Peyer's patch (tissue), 4 donors: ENCODE results near the gene STK32B. TPM values are rescaled to one million over a fixed set of nuclear protein-coding genes. Genes with fewer than 3 reads are reported as not detected.

Source experiments
- DNase-seq, 3 donors: peaks; one replicate each; pipeline ENCODE4 v3.0.0-alpha.2; 2017 to 2019
- H3K27ac ChIP-seq, 4 donors: fragments of 200-600 bp; sonication (generic); one replicate each; pipeline ENCODE4 v1.5.1; 2016 to 2019
- H3K27me3 ChIP-seq, 2 donors: fragments of 200-600 bp; sonication (generic); one replicate each; pipeline ENCODE4 v1.5.1; 2019
- H3K36me3 ChIP-seq, 3 donors: fragments of 200-600 bp; sonication (generic); one replicate each; pipeline ENCODE4 v1.5.1; 2016 to 2019
- H3K4me1 ChIP-seq, 4 donors: fragments of 200-600 bp; sonication (generic); one replicate each; pipeline ENCODE4 v1.5.1; 2016 to 2019
- H3K4me3 ChIP-seq, 4 donors: fragments of 200-600 bp; sonication (generic); 1 replicate in 3 of 4; 2 replicates in 1 of 4; pipeline ENCODE4 v1.5.1; 2016 to 2019; ENCODE audit warnings: mild to moderate bottlenecking in 1 of 4
- H3K9me3 ChIP-seq, 4 donors: fragments of 200-600 bp; sonication (generic); one replicate each; pipeline ENCODE4 v1.5.1; 2016 to 2019; ENCODE audit warnings: mild to moderate bottlenecking in 1 of 4
- CTCF ChIP-seq, 6 experiments: fragments of 450-650 bp in 4 of 6; fragments of 200-600 bp in 2 of 6; sonication (generic) in 1 of 6; IDR thresholded peaks; one replicate each; pipeline ENCODE4 v1.5.1; 2017 to 2019; ENCODE audit warnings: antibody characterized with exemption in 6 of 6, mild to moderate bottlenecking in 3 of 6, moderate library complexity in 1 of 6
- POLR2A ChIP-seq, 2 donors: fragments of 450-650 bp; IDR thresholded peaks; one replicate each; pipeline ENCODE4 v1.5.1; 2017; ENCODE audit warnings: antibody characterized with exemption in 2 of 2, mild to moderate bottlenecking in 2 of 2, moderate library complexity in 2 of 2
- total RNA-seq, 4 donors: library from RNA; depleted of rRNA; stranded (reverse); fragments of >200 nt; gene quantifications; one replicate each; pipeline ENCODE4 v1.1.0, GENCODE V29; 2016

The STK32B gene
- total RNA-seq, 4 donors from 2014 or later = 0.35 to 3.3 (median 1.3) TPM

- no peak for TF ChIP-seq POLR2A (IDR thresholded peaks at IDR 0.05)
- TF ChIP-seq CTCF (IDR thresholded peaks at IDR 0.05) = no peak
- H3K27me3 ChIP-seq = no peaks in the 10 kb centered on the region
- no peak overlapping the region for H3K27ac ChIP-seq
- no peak for DNase-seq
- no peak overlapping the region for H3K4me3 ChIP-seq
- H3K36me3 ChIP-seq = no peaks in the 10 kb centered on the region
- no peaks in the 10 kb centered on the region for H3K9me3 ChIP-seq
- no peaks in the 10 kb centered on the region for H3K4me1 ChIP-seq
Observed at GRCh38 chr4:5044341-5044740, 6.9 kb upstream of the STK32B start.

DNA sequence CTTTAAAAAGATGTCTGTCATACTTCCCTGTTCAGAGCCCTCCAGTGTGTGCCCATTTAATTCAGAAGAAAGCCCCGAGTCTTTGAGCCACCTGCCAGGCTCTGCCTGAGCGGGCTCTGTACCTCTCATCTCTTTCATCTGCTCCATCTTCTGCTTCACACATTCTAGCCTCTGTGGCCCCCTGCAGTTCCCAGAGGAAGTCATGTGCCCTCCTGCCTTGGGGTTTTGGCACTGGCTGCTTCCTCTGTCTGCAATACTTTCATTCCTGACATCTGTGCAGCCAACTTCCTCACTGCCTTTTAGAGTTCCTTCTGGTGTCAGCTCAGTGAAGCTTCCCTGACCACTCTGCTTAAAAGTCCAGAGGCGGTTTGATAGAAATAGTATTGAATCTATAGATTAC is 6.2 kb upstream of the STK32B start:
- no peaks in the 10 kb centered on the region for H3K36me3 ChIP-seq
- H3K27me3 ChIP-seq = no peaks in the 10 kb centered on the region
- TF ChIP-seq POLR2A (IDR thresholded peaks at IDR 0.05) = no peak
- no peak for TF ChIP-seq CTCF (IDR thresholded peaks at IDR 0.05)
- no peaks in the 10 kb centered on the region for H3K4me1 ChIP-seq
- no peak for DNase-seq
- H3K9me3 ChIP-seq = no peaks in the 10 kb centered on the region
- H3K4me3 ChIP-seq = no peak overlapping the region
- no peak overlapping the region for H3K27ac ChIP-seq

DNA sequence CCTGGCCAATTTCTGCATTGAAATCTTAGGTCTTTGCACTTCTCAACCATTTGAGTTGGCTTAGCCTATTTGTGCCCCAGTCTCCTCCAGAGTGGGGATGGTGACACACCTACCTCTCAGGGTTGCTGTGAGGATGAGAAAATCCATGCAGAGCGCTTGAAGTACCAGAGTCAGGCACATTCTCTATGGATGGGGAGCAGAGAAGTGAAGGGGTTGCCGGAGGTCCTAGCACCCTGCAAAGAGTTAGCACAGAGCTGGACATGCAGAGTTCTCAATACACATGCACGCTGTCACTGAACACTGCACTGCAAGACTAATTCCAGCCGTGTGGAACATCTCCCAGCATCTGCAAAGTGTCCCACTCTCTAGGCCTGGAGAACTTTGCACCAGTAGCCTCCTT is 2.6 kb upstream of the STK32B start:
- Histone ChIP-seq H3K27me3 (no peaks in the 10 kb centered on the region), H3K27ac (no peak overlapping the region), H3K36me3 (no peaks in the 10 kb centered on the region), H3K4me3 (no peak overlapping the region), H3K9me3 (no peaks in the 10 kb centered on the region), H3K4me1 (peaks cover 0 to 9% (median 3%) of the 10 kb centered on the region in 4 donors)
- no peak for DNase-seq
- TF ChIP-seq POLR2A (IDR thresholded peaks at IDR 0.05) (no peak), CTCF (IDR thresholded peaks at IDR 0.05) (no peak)

- Histone ChIP-seq H3K36me3 (no peaks in the 10 kb centered on the region), H3K4me3 (peak overlapping the region; percentile 19 to 48 (median 41)), H3K9me3 (no peaks in the 10 kb centered on the region), H3K4me1 (peaks cover 0 to 9% (median 3%) of the 10 kb centered on the region in 4 donors), H3K27ac (no peak overlapping the region), H3K27me3 (no peaks in the 10 kb centered on the region)
- TF ChIP-seq POLR2A (IDR thresholded peaks at IDR 0.05) (no peak), CTCF (IDR thresholded peaks at IDR 0.05) (peak in 4 of 6 experiments; percentile 37 to 50 (median 43))
- DNase-seq = peak in 2 of 3 donors; percentile 56 to 61
Observed at GRCh38 chr4:5050520-5051277, 581 bp upstream of the STK32B start.

DNA sequence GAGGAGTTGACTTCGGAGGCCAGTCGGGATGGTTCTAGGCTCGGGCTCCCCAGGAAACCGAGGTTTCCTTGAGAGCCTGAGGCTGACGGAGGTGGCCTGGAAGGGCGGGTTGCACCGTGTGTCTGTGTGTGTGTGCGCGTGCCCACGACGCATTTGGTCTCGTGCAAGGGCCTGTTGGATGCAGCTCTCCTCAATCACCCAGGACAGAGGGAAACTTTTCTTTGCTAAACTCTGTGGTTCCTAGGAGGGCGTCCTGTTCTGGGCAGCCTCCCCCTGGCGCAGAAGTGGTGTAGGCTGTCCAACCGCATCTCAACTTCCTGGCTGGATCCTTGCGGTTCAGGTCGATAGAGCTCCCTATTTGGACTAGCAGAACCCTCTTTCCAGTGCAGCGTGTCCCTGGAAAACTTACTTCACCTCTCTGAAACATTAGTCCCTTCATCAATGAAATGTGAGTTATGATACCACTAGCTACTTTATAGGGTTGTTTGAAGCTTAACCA is 973 bp downstream of the STK32B start:
- Histone ChIP-seq H3K4me3 (peak overlapping the region; percentile 19 to 48 (median 41)), H3K9me3 (no peaks in the 10 kb centered on the region), H3K4me1 (peaks cover 0 to 9% (median 3%) of the 10 kb centered on the region in 4 donors), H3K27ac (no peak overlapping the region), H3K27me3 (no peaks in the 10 kb centered on the region), H3K36me3 (no peaks in the 10 kb centered on the region)
- DNase-seq = no peak
- TF ChIP-seq POLR2A (IDR thresholded peaks at IDR 0.05) (no peak), CTCF (IDR thresholded peaks at IDR 0.05) (no peak)
